HG02623 (cell line): ENCODE results near the gene YLPM1.

ENCODE experiments used
- ATAC-seq: cut with Tn5 transposase; IDR thresholded peaks from one replicate; pipeline ENCODE4 v1.9.1; 2021; ENCODE audit warnings: moderate library complexity; ENCODE audit not compliant: unreplicated experiment

The YLPM1 gene

DNA sequence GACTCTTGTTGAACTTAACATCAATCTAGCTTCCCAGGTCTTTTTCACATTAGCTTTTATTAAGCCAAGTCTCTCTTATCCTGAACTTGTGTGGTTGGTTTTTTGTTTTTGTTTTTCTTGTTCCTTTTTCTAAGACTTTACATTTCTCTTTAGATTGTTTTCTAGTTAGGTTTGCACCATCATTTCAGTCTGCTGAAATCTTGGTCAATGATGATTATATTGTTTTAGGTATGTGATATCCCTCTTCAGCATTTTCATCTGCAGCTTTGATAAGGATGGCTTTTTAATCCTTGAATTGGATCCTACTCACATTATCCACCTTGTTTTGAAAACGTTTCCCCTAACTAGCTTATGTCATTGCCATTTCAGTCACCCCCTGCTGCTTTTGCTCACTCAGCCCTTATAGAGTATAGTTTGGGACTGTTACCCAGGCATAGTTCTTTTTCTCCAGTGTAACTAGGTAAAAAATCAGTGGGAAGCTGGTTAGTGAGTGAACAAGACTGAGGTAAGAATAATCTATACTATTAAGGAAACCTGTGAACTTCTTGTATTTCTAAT lies 22.0 kb downstream of the YLPM1 start:
- ATAC-seq: no peak

DNA sequence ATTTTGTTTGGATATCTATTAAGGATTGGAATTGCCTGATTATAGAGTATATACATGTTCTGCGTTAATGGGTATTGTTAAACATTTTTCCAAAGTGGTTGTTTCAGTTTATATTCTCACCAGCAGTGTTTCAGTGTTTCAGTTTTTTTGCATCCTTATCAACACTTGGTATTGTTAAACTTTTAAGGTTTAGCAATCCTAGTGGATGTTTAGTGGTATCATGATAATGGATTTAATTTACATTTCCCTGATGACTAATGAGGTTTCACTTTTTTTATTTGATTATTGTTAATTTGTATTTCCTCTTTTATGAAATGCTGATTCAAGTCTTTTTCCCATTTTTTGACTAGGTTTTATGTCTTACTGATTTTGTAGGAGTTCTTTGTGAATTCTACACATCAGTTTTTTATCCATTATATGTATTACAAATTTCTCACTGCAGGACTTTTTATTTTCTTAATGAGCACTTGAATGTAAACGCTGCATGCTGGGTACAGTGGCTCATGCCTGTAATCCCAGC lies 23.7 kb downstream of the YLPM1 start:
- ATAC-seq: no peak

DNA sequence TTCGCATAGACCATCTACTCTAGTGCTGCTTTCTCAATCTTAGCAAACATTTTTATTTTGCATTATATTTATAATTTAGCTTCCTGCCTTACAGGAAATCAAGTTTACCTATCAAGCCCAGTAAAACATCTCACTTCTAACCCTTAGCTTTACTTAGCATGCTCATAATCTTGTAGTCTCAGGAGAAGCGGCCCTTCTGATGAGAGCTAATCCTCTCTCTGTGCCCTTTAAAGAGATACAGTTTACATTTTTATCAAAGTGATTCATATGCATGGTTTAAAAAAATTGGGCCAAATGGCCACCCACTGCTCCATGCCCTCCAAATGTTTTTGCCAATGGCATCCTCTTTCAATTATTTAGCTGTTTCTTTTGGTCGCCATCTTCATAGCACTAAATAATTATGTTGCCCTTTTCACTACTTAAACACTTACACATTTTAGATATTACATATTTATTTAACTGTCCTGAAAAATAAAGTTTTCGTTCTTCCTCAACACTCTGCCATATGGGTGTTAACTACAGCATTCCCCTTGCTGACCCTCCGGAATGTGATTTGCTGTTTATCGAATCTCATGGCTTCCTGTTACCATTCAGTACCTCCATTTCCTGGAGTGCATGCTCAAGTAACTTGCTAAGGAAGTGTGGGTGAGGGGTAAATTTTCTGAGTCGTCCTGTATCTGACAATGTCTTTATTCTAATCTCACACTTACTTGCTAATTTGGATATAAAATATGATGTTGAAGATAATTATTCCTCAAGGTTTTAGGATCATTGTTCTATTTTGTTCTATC lies 29.3 kb downstream of the YLPM1 start:
- ATAC-seq: no peak

DNA sequence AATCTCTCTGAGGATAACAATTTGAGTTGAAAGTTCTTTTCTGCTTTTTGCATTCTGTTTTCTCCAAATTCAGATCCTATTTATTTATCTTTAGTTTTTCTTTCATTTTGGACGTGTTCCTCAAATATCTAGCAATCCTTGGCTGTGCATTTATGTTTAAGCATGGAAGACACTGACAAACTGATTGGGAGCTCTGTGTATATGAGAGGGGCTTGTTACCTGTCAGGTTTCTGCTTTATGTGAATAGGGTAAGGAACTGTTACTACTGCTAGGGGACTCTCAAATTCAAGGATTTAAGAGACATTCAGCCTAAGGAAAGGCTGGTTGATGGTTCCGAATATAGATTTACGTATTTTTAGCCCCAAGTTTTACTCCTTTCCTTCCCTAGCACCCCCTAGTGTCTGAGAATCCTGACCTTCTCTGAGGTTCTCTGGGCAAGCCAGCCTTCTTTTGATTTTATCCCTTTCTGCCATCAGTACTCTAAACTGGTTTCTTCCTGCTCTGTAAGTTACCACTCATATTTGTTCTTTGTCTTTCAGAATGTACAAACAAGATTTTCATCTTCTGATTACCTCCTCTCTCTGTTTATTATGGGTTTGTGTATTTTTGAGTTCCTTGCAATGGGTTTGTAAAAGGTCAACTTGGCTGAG lies 30.5 kb downstream of the YLPM1 start:
- no peak for ATAC-seq

DNA sequence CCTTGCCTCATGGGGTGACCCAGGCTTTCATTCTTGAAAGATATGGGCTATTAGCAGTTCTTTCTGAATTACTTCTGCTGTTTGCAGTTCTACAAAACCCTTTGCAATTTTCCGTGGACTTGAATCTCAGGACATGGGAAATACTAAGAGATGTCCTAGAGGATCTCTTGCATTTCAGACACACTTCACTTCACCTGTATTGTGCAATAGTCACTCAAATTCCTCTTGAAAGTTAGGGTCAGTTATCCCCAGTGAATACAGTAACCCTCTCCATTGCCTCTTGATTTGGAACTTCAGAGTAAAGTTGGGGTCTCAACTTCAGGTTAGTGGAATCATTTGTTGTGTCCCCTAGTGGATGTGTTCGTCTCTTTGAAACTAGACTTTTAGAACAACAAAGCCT lies 31.8 kb downstream of the YLPM1 start:
- no peak for ATAC-seq

DNA sequence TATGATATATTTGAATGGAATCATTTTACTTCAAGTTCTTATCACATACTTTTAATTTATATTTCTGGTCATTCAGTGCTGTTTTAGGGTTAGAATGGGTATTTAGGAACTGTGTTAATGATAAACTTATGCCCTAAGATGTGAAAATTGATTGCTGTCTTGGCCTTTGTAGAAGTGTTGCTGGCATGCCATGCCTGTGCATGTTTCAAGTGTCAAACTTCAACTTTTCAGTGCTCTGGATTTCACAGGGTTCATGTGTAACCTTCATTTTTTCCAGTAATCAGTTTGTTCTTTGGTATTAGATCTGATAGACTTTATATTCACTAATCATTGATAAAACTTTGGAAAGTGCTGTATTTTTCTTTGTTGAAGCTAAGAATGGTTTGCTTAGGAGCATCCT lies 36.6 kb downstream of the YLPM1 start:
- ATAC-seq: no peak

DNA sequence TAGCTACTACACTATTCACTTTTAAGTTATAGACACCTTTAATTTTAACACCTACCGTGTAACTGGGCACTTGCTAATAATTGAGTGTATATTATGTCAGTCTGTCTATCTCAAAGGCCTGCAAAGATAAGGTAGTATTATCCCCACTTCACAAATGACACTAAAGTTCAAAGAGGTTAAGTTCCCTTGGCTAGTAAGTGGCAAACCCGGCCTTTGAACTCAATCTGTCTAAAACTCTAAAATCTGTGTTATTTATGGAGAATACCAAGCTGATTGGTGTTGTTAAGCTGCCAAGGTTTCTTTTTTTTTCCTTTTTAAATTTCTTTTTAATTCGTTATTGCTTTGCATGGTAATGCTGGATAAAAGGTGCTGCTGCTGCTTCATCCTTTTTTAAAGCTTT lies 37.7 kb downstream of the YLPM1 start:
- no peak for ATAC-seq

DNA sequence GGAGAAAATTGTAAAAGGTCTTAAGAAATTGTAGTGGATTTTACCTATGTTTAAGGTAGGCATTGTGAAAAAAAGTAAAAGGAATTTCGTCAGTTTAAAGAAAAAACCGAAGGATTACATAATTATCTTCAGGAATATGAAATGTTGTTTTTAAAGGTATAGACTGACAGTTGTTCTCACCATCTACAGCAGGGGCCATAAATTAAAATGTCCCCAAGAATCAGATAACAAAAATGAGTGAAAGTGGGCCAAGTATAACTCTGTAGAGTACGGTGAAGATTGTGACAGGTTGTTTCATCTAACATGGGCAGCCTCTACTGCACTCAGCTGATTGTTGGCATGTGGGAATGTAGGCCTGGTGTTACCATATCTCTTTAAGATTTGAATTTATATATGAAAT lies 38.3 kb downstream of the YLPM1 start:
- ATAC-seq: no peak

DNA sequence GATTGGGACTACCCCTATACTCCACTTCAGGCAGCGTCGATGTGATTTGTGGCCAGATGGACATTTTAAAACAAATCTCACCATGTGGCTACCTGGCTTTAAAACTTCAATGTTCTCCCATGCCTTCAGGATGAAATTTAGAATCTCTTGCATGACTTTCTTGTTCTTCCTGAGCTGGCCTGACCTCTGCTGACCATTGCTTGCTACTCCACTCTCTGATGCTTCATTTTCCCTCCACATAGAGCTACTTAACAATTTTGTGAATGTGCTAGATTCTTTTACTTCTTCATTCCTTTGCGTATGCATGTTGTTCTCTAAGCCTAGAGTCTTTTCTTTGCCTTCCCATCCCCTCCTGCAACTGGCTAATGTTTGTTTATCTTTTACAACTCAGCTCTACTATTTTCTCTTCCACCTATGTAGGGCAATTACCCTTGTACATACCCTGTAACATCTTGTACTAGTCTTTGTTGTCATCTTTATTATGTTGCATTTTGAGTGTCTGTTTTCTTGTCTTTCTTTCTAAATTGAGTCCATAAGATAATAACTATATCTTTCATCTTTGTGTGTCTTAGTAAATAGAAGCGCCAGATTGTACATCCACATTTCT lies 41.2 kb downstream of the YLPM1 start:
- ATAC-seq: no peak

DNA sequence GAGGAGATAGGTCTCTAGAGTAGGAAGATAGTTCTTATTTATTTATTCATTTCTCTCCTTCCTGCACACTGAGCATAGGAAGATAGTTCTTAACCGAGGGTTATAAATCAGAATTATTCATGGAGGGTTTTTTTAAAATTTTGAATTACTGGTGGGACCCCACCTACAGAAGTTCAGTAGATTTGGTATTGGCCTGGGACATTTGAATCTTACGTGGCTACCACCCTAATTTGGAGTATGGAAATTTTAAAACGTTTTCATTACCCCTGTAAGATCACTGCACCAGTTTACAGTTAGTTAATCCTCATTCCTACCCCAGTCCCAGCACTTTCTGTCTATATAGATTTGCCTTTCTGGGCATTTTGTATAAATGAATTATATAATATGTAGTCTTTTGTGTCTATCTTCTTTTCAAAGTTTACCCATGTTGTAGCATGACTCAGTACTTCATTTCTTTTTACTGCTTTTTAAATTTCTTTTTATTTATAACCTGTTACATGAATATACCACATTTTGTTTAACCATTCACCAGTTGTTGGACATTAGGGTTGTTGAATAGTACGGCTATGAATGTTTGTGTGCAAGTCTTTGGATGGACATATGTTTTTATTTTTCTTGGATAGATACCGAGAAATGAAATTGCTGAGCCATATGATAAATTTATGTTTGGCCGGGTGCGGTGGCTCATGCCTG lies 44.9 kb downstream of the YLPM1 start:
- no peak for ATAC-seq

DNA sequence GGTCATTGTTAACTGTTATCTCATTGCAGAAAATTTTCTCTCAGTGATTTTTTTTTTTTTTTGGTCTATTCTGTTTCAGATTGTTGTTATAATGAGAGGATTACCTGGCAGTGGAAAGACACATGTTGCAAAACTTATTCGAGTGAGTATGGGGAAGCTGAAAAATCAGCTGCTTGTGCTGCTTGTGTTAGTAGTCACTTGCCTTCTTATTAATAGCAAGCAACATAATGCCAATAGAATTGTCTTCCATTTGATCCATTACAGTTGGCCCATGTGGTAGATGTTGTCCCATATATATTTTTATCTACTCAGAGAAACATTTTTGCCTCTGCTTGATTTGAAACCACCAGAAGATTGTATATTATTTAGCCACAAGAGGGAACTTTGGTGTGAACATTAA lies 53.0 kb downstream of the YLPM1 start:
- no peak for ATAC-seq

DNA sequence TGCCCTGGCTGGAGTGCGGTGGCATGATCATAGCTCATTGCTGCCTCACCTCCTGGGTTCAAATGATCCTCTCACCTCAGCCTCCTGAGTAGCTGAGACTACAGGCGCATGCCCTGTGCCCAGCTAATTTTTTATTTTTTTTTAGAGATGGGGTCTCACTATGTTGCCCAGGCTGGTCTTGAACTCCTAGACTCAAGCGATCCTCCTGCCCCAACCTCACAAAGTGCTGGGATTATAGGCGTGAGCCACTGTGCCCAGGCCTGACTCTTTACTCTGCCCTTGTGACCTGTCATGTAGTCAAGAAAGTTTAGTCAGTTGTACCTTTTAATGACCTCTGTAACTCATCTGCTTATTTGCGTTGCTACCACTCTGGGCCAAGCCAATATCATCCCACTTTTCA lies 57.2 kb downstream of the YLPM1 start:
- no peak for ATAC-seq

DNA sequence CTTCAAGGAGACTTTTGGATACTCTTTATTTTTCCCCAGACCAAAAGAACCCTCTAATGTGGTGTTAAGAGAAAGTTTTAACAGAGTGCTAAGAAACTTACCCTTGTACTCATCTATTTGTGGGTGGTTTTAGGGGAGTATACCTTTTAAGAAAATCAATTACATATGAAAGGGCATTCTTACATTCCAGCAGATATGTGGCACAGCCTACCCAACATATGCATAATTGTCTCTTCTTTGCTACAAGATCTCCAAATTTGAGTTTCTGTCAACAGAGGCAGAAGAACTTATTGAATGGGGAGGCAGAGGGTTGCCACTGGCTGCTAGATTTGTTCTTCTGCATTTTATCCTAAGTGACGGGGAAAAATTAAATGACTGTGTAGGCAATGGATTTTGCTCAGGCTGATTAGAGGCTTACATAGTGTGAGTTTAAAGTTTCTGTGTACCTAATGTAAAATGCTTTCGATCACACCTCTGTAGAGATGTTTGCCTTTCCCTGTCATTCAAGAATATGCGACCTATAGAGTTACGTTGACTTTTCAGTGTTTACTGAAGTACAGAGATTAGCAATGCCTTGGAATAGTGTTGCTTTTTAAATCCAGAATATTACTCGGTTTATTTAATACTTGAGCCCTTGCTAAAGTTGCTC lies 58.3 kb downstream of the YLPM1 start:
- ATAC-seq: no peak

DNA sequence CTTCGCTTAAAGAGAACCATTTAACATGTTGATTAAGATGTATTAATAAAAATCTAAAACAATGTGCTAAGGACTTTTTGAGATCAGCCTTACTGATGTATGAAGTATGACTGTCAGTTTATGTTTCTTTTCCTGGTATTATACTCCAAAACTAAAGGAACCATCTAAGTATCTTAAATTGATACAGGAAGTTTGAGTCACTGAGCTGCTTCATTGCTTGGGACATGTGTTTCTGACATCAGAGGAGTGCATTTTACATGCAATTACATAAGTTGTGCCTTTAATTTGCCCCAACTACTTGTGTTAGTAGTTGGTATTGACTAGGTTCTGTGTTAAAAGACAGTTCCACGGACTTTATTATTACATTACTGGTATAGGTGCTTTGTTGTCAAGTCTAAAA lies 61.9 kb downstream of the YLPM1 start:
- no peak for ATAC-seq

DNA sequence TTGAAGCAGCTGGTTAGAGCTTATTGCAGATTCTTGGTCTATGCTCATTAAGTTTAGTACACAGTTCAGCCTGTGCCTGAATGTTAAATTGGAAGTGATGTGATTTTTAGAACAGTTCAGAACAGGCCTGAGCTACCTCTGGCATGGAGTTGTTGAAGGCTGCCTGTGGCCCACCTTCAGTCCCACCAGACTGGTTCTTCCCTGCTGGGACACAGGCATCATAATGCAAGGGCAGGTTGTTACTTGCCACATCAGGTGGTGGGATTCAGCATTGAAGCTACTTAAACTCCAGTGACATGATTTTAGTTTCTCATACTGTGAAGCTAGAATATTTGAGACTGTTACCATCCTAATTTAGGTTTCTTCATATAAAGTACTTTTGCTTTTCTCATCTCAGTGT lies 63.5 kb downstream of the YLPM1 start:
- no peak for ATAC-seq

DNA sequence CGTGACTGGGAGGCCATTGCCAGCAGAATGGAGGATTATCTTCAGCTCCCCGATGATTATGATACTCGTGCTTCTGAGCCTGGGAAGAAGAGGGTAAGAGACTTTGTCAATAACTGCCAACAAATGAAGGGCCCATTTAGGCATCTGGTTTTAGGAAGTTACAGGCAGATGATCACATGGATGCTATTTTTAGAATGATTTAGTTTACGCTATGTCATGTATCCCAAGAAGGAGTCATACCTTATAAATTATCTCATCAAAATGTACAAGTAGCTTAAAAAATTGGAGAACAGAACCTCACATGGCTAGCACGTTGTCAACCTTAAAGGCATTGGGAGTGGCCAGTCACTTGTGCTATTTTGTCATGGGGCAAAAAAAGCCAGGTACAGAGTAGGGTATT lies 66.1 kb downstream of the YLPM1 start:
- no peak for ATAC-seq

DNA sequence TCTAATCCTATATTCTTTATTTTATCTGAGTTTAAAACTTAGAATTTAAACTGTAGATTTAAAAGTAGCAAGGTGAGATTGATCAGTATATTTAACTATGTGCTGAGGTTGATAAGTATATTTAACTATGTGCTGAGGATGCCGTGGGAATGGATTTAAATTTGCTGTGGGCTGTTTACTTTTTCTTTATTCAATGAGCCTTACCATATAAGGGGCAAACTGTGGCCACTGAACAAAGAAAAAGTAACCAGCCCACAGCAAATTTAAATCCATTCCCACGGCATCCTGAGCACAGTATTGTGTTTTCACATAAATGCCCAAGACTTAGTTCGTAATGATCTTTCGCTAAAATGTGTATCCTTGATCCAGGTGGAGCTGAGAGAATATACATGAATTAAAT lies 69.7 kb downstream of the YLPM1 start:
- ATAC-seq: no peak

DNA sequence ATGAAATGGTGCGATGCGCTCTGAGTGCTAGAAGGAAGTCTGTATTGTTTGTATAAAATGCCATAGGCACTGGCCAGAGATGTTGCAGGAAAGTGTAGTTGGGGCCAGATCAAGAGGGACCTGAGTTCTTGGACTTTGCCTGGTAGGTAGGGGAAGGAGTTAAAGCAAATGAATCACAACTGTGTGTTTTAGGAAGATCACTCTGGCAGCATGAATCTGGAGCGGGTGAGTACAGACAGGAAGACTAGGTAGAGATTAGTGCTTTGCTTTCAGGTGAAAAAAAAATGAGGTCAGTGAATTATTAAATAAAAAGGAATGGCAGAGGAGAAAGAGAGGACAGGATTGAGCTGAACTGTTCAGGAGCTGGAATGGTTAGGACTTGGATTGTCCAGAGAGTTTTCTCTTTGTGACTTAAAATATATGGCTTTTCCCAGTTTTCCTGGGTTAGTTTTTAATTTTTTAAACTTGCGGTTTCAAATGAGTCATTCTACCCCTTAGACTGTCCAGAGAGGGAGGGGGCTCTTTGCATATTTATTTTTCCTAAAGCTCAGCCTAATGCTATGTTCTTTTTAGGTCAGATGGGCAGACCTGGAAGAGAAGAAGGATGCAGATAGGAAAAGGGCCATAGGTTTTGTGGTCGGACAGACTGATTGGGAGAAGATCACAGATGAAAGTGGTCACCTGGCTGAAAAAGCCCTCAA lies 71.7 kb downstream of the YLPM1 start:
- ATAC-seq: no peak

DNA sequence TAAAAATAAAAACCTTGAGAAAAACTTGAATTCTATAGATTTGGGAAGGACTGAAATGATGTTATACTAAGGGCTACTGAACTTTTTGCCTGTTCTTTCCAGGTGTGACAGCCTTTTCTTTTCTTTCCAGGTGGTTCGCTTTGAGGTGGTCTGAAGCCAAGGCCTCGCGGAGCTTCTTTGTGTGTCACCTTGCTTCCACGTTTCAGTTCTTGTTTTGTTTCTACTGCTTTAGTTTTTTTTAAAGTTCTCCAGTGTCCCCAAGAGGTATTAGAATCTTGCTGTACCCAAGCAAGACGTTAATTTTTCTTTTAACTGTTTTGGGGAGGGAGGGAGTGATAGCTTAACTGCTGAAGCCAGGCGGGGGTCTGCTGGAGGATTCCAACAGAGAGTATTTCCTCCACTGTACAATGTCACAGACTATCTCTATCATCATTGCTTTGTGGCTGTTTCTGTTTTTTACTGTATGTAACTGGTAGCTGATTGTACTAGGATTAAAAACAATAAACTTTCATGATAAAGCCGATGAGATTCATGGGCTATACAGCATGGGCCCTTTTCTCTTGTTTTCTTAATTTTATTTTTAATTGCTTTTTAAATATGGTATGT lies 72.6 kb downstream of the YLPM1 start:
- no peak for ATAC-seq
